Measurements from ENCODE around the gene MAPK6.
"Not testable (repeated sequence)": the region's sequence is repeated elsewhere in the genome, so short reads cannot be mapped to it uniquely, and the experiment has no call there.

Gene MAPK6

GRCh38 chr15:52039925-52040781 lies 21.1 kb downstream of the MAPK6 start:
- ChIA-PET POLR2A (ENCODE audit: low non-redundant PET) (interaction anchor here (0.7 kb wide), 1 partner anchor 39 kb away, joined by 4 read pairs; no protein-coding TSS in a partner anchor), CTCF (interaction anchor here (0.6 kb wide), 1 partner anchor 113 kb away, joined by 3 read pairs; no protein-coding TSS in a partner anchor)
- no peak for DNase-seq (ENCODE audit: low spot score)
- H3K27ac ChIP-seq = peak overlapping the region; percentile 59
- TF ChIP-seq, protein P1, sequence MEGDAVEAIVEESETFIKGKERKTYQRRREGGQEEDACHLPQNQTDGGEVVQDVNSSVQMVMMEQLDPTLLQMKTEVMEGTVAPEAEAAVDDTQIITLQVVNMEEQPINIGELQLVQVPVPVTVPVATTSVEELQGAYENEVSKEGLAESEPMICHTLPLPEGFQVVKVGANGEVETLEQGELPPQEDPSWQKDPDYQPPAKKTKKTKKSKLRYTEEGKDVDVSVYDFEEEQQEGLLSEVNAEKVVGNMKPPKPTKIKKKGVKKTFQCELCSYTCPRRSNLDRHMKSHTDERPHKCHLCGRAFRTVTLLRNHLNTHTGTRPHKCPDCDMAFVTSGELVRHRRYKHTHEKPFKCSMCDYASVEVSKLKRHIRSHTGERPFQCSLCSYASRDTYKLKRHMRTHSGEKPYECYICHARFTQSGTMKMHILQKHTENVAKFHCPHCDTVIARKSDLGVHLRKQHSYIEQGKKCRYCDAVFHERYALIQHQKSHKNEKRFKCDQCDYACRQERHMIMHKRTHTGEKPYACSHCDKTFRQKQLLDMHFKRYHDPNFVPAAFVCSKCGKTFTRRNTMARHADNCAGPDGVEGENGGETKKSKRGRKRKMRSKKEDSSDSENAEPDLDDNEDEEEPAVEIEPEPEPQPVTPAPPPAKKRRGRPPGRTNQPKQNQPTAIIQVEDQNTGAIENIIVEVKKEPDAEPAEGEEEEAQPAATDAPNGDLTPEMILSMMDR (conservative IDR thresholded peaks at IDR 0.05; ENCODE audit: low read depth) = no peak

DNA sequence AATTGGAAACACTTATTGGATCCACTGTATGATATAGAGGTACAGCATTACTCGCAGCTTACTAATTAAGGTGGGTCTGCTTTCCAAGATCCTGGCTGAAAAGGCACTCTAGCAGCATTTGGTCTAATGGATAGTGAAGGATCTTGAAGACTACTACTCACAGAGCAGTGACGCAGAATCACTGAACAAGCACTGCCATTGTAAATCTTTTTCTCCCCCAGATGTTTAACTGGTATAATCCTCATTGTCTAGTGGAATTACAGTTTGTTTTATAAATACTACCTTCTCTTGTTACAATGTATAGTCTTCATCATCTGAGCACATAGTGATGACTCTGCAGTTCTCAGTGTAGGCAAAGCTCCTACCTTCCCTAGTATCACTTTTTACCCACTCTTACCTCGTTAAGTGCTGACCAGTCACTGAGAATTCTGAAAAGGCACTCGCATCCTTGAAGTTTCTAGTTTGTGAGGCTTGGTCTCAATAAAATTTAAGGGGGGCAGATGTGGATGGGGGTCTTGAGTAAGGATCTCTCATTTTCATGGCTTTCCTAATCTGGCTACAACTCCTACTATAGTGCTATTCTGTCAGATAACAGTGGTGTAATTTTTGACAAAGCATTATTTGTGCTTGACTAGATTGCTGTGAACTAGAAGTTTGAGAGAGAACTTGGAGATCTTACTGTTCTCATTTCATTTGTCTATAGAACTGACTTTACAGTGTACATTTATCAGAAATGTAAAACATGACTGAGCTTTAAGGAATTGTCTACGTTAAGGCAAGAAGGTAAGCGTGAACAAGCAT lies 23.2 kb downstream of the MAPK6 start:
- peak overlapping the region; percentile 64 for H3K27ac ChIP-seq
- ChIA-PET POLR2A (ENCODE audit: low non-redundant PET) (interaction anchor here (0.6 kb wide), 1 partner anchor 18 kb away, joined by 3 read pairs; no protein-coding TSS in a partner anchor), CTCF (interaction anchor here (0.6 kb wide), 1 partner anchor 18 kb away, joined by 6 read pairs; no protein-coding TSS in a partner anchor)
- DNase-seq (ENCODE audit: low spot score) = no peak
- TF ChIP-seq, protein P1 (conservative IDR thresholded peaks at IDR 0.05; ENCODE audit: low read depth) = no peak

GRCh38 chr15:52045795-52046298 lies 26.8 kb downstream of the MAPK6 start:
- CTCF ChIA-PET = interaction anchor here (0.9 kb wide), 1 partner anchor 21 kb away, joined by 6 read pairs; no protein-coding TSS in a partner anchor
- POLR2A ChIA-PET (ENCODE audit: low non-redundant PET); DNase-seq (ENCODE audit: low spot score); H3K27ac ChIP-seq: not testable (repeated sequence)

GRCh38 chr15:52046552-52046951 lies 27.5 kb downstream of the MAPK6 start:
- CTCF ChIA-PET = not testable (repeated sequence)

GRCh38 chr15:52050416-52050815 lies 31.4 kb downstream of the MAPK6 start:
- TF ChIP-seq, protein P1 (conservative IDR thresholded peaks at IDR 0.05; ENCODE audit: low read depth) = no peak
- no peak overlapping the region for H3K27ac ChIP-seq
- POLR2A ChIA-PET (ENCODE audit: low non-redundant PET) = no interaction called here
- CTCF ChIA-PET = no interaction called here
- DNase-seq (ENCODE audit: low spot score) = peak; percentile 48

More at GRCh38 chr15:52046552-52046951, 27.5 kb downstream of the MAPK6 start:
- DNase-seq (ENCODE audit: low spot score); H3K27ac ChIP-seq; POLR2A ChIA-PET (ENCODE audit: low non-redundant PET): not testable (repeated sequence)

DNA sequence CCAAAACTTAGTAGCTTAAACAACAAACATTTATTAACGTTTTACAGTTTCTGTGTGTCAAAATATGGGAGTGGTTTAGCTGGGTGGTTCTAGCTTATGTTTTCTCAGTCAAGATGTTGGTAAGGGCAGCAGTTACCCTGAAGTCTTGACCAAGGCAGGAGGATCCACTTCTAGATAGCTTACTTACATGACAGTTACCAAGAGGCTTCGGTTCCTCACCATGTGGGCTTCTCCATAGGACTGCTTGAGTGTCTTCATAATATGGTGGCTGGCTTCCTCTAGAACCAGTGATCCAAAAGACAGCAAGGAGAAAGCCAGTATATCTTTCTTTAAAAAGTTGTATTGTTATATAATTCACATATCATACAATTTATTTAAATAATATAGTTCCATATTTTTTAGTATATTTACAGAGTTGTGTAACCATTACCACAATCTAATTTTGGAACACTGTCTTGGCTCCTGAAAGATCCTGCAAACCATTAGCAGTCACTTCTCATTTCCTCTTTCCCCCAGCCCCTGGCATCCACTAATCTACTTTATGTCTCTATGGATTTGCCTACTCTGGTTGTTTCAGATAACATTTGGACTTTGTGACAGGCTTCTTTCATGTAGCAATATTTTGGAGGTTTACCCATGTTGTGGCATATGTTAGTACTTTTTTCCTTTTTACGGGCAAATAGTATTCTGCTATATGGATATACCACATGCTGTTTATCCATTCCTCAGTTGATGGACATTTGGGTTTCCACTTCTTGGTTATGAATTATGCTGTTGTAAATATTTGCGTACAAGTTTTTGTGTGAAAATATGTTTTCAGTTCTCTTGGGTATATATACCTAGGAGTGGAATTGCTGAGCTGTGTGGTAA lies 33.3 kb downstream of the MAPK6 start:
- TF ChIP-seq, protein P1 (conservative IDR thresholded peaks at IDR 0.05; ENCODE audit: low read depth) = no peak
- CTCF ChIA-PET = interaction anchor here (0.6 kb wide), 1 partner anchor 31 kb away, joined by 3 read pairs; no protein-coding TSS in a partner anchor
- H3K27ac ChIP-seq = no peak overlapping the region
- no peak for DNase-seq (ENCODE audit: low spot score)
- POLR2A ChIA-PET (ENCODE audit: low non-redundant PET) = no interaction called here

All from RWPE1 (cell line).